ENCODE data around the gene HLA-DRB1. TPM values are rescaled to one million over a fixed set of nuclear protein-coding genes. Genes with fewer than 3 reads are reported as not detected.
"Not testable (repeated sequence)": the region's sequence is repeated elsewhere in the genome, so short reads cannot be mapped to it uniquely, and the experiment has no call there.

Gene HLA-DRB1
- polyA plus RNA-seq, 3 donors, result 23.9 to 53.1 (median 48.7) TPM

- DNase-seq, result no peak
These were observed 19.2 kb downstream of the HLA-DRB1 start for GRCh38 chr6:32570363-32570905.

GRCh38 chr6:32568561-32568960 is 21.1 kb downstream of the HLA-DRB1 start:
- no peak for DNase-seq

GRCh38 chr6:32566957-32567356 is 22.7 kb downstream of the HLA-DRB1 start:
- DNase-seq, result no peak

GRCh38 chr6:32565511-32565910 is 24.1 kb downstream of the HLA-DRB1 start:
- DNase-seq, result no peak

- no peak for DNase-seq
These were observed 26.7 kb downstream of the HLA-DRB1 start for GRCh38 chr6:32562940-32563339.

GRCh38 chr6:32559747-32560146 is 29.9 kb downstream of the HLA-DRB1 start:
- no peak for DNase-seq

- no peak for DNase-seq
These were observed 31.1 kb downstream of the HLA-DRB1 start for GRCh38 chr6:32558426-32559057.

- peak; percentile 9 for DNase-seq
These were observed 35.3 kb downstream of the HLA-DRB1 start for GRCh38 chr6:32554116-32554965.

- DNase-seq, result no peak
These were observed 36.5 kb downstream of the HLA-DRB1 start for GRCh38 chr6:32553037-32553742.

- DNase-seq, result no peak
These were observed 38.2 kb downstream of the HLA-DRB1 start for GRCh38 chr6:32551410-32551809.

GRCh38 chr6:32539839-32540238 is 49.8 kb downstream of the HLA-DRB1 start:
- DNase-seq, result no peak

GRCh38 chr6:32530431-32530793 is 59.2 kb downstream of the HLA-DRB1 start:
- DNase-seq, result not testable (repeated sequence)

- DNase-seq, result no peak
These were observed 59.8 kb downstream of the HLA-DRB1 start, which contains the start of gene HLA-DRB5 for GRCh38 chr6:32529697-32530430. TSS of gene HLA-DRB5 (minus strand) at chr6:32530287. CDS start at chr6:32530224, 63 bp downstream.

Other genes with a start within 250 kb of the HLA-DRB1 start
- gene TSBP1, start 217.9 kb downstream of the HLA-DRB1 start, polyA plus RNA-seq (ENCODE audit: insufficient read length in 3 of 3), result under 1 TPM; 0.11 to 0.74 (median 0.17) TPM
- 1 to 10 TPM; 1.4 to 3.9 (median 3.4) TPM for gene BTNL2, start 182.7 kb downstream of the HLA-DRB1 start, polyA plus RNA-seq (ENCODE audit: insufficient read length in 3 of 3)
- gene HLA-DRA, start 150.0 kb downstream of the HLA-DRB1 start, polyA plus RNA-seq (ENCODE audit: insufficient read length in 3 of 3), result 10 to 100 TPM; 45.8 to 74.9 (median 58.4) TPM
- 10 to 100 TPM in 2 of 3 donors, 1 to 10 TPM in 1; 2.3 to 30.7 (median 26.6) TPM for gene HLA-DRB5, start 59.6 kb downstream of the HLA-DRB1 start, polyA plus RNA-seq (ENCODE audit: insufficient read length in 3 of 3)
- gene HLA-DQA1, start 47.6 kb upstream of the HLA-DRB1 start, polyA plus RNA-seq (ENCODE audit: insufficient read length in 3 of 3), result 1 to 10 TPM; 1.7 to 4.5 (median 2.5) TPM
- gene HLA-DQB1, start 76.8 kb upstream of the HLA-DRB1 start, polyA plus RNA-seq (ENCODE audit: insufficient read length in 3 of 3), result 10 to 100 TPM in 2 of 3 donors, 1 to 10 TPM in 1; 8.1 to 13.7 (median 10.6) TPM
- gene HLA-DQA2, start 151.5 kb upstream of the HLA-DRB1 start, polyA plus RNA-seq (ENCODE audit: insufficient read length in 3 of 3), result 1 to 10 TPM in 1 of 3 donors, under 1 TPM in 2; 0.14 to 1.2 (median 0.36) TPM
- 1 to 10 TPM in 2 of 3 donors, under 1 TPM in 1; 0.52 to 2.0 (median 1.5) TPM for gene HLA-DQB2, start 173.7 kb upstream of the HLA-DRB1 start, polyA plus RNA-seq (ENCODE audit: insufficient read length in 3 of 3)
- gene HLA-DOB, start 227.2 kb upstream of the HLA-DRB1 start, polyA plus RNA-seq (ENCODE audit: insufficient read length in 3 of 3), result under 1 TPM; 0.17 to 0.31 (median 0.18) TPM
- gene TAP2, start 248.9 kb upstream of the HLA-DRB1 start, polyA plus RNA-seq (ENCODE audit: insufficient read length in 3 of 3), result 10 to 100 TPM in 2 of 3 donors, 1 to 10 TPM in 1; 9.9 to 13.1 (median 10.5) TPM